ENCODE results near the gene PARD3.
"Not testable (repeated sequence)": the region's sequence is repeated elsewhere in the genome, so short reads cannot be mapped to it uniquely, and the experiment has no call there.

GRCh38 chr10:34352599-34353204, 462.4 kb downstream of the PARD3 start:
- not testable (repeated sequence) for TF ChIP-seq CTCF (IDR thresholded peaks at IDR 0.05; ENCODE audit: extremely low read depth in 1 of 2, insufficient read depth in 1 of 2, low read depth in 1 of 2, low read length in 2 of 2); POLR2A (IDR thresholded peaks at IDR 0.05; ENCODE audit: low read depth, low read length); MYC (IDR thresholded peaks at IDR 0.05; ENCODE audit: low read depth, low read length); EZH2 (IDR thresholded peaks at IDR 0.05; ENCODE audit: borderline replicate concordance, low read depth, low read length, severe bottlenecking); POLR2AphosphoS5 (IDR thresholded peaks at IDR 0.05; ENCODE audit: insufficient read depth, low read depth, low read length); JUN (IDR thresholded peaks at IDR 0.05; ENCODE audit: borderline replicate concordance, insufficient read depth, insufficient read length, low read depth)
- TF ChIP-seq, protein P1, sequence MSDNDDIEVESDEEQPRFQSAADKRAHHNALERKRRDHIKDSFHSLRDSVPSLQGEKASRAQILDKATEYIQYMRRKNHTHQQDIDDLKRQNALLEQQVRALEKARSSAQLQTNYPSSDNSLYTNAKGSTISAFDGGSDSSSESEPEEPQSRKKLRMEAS (IDR thresholded peaks at IDR 0.05; ENCODE audit: insufficient read depth, insufficient read length): not testable (repeated sequence)
